Activated CD8-positive, alpha-beta memory T cell treated with anti-CD3 and anti-CD28 coated beads, Interleukin-2, amount 50 U/mL, for 1 hour (primary cell): ENCODE data around the gene FIS1.
A peak's percentile ranks its signal among the peaks of the same experiment; 100 is the strongest.

Experiments
- DNase-seq: peaks from one replicate; pipeline ENCODE4 v3.0.0-alpha.2; 2020; ENCODE audit errors: extremely low read depth

Gene FIS1

DNA sequence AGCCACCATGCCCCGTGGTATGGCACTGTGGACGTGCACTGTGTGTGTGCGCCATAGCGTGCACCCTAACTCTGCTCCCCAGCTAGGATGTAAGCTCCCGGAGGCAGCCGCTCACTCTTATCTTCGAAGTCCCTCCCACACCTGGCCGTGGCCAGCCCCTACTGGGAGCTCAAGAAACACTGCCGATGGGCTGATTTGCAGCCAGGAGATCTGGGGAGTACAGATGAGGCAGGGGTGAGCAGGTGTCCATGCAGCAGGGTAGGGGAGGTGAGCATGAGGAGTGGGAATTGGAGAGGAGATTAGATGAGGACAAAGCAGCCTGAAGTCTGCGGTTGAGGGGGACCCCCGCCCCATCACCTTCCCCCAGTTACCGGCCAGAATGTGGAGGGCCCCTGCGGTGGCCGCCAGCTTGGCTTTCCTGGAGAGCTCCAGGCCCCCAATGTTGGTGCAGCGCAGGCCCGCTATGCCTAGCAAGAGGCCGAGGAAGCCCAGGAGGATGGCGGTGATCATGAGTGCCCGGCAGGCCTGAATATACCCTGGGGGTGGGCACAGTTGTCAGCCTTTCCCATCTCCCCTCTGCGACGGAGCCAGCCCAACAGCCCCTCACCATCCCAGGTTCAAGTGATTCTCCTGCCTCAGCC, 10.9 kb downstream of the FIS1 start:
- no peak for DNase-seq

DNA sequence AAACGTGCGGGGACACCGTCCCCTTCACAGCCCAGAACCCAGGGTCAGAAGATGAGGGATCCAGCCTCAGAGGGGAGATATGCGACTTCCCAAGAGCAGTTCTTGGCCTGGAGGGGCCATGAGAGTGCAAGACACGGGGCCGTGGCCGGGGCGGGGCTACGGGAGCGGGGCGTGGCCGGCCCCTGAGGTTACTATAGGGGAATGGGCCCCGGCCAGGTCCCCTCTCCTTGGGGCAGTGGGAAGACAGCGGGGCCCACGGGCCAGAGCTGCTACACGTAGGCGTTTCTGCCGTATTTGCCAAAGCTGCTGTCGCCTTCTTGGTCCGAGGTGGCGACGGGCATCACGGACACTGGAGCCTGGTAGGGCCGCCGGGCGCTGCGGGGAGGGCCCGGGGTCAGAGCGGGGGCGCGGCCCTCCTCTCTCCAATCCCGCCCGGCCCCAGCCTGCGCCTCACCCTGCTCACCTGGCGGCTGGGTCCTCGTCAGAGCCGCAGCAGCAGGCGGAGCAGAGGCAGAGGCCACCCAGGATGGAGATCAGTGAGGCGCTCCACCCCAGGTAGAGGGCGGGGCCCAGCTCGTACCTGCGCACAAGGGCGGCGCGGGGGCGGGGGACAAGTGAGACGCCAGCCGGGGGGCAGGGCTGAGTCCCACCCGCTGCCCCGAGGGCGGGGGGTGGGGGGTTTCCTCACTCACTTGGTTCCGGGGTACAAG, 12.6 kb downstream of the FIS1 start:
- DNase-seq = no peak

DNA sequence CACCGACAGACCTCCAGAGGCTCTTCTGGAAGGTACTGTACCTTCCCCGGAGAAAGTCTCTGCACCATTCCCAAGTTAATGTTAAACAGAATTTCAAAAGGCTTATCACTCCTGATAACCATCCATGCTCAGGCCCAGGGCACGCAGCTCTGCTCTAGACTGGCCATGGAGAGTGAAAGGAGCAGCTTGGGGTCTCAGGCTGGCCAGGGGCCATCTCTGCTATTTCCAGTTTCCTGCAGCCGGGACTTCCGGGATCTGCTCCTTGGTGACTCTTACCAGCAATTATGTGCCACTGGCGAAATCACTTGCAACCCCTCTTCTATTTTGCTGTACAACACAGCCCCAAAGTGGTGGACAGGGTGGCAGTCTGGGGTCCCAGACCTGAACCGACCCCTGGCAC, 13.2 kb downstream of the FIS1 start:
- no peak for DNase-seq

DNA sequence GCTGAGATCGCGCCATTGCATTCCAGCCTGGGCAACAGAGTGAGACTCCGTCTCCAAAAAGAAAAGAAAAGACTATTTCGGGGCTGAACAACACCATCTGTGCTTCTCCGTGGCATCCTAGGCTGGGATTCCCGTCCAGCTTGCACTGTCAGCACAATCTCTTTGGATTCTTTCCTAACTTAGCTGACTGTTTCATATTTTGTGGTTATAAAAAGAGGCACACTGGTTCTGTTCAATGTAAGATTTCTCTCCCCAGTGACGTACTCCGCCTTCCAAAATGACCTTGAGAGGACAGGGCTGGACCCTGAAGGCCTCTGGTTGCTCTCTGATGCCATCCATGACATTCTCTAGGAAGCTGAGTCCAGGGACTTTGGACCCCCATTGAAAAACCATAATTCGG, 18.2 kb downstream of the FIS1 start:
- DNase-seq = no peak

DNA sequence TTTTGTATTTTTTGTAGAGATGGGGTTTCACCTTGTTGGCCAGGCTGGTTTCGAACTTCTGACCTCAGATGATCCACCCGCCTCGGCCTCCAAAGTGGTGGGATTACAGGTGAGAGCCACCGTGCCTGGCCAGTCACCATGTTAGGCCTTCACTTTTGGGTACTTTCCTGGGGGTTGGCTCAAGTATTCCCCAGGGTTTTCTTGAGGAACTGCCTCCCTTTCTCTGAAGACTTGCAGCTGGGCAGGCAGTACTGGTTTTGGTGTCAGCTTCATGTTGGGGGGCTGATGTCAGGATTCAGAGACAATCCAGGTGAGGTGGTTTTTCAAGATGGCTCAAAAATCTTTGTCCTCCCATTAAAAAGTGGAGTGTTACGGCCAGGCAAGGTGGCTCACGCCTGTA, 19.2 kb downstream of the FIS1 start:
- DNase-seq = no peak

DNA sequence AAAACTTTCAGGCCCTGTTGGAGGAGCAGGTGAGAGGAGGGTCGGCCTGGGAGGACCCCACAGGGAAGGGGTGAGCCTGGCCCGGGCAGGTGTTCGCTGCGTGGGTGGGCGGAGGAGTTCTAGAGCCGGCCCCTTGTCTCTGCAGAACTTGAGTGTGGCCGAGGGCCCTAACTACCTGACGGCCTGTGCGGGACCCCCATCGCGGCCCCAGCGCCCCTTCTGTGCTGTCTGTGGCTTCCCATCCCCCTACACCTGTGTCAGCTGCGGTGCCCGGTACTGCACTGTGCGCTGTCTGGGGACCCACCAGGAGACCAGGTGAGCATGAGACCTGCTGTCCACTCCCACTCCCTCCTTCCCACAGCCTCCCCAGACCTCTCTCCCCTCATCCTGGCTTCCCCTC, 21.4 kb downstream of the FIS1 start:
- no peak for DNase-seq

DNA sequence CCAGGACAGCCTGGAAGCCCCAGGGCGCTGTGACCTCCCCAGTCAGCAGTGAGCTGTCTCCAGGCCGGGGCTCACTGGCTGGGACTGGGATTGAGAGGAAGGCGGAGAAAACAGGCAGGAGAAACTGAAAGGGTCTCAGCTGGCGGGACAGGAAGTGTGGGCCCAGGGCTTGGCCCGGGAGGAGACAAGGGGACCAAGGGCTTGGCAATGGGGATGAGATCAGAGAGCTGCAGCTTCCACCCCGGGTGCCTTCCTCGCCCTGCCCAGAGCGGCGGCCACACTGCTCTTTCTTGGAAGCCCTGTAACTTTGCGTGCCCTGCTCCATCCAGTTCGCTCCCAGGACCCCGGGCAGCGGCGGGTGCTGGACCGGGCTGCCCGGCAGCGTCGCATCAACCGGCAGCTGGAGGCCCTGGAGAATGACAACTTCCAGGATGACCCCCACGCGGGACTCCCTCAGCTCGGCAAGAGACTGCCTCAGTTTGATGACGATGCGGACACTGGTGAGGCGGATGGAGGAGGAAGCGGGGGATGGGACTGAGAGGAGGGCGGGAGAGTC, 22.5 kb downstream of the FIS1 start:
- no peak for DNase-seq

DNA sequence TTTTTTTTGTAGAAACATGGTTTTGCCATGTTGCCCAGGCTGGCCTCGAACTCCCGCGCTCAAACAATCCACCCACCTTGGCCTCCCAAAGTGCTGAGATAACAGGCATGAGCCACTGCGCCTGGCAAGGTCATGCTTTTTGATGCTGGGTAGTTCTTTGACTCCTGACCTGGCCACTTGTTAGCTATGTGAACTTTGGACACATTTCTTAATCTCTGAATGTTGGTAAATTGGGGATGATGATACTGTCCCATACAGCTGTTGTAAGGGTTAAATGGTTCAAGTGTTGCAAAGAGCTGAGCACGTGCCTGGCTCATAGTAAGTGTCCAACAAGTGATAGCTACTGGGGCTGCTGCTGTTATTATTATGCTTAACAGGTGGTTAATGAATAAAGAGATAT, 24.6 kb downstream of the FIS1 start:
- no peak for DNase-seq

DNA sequence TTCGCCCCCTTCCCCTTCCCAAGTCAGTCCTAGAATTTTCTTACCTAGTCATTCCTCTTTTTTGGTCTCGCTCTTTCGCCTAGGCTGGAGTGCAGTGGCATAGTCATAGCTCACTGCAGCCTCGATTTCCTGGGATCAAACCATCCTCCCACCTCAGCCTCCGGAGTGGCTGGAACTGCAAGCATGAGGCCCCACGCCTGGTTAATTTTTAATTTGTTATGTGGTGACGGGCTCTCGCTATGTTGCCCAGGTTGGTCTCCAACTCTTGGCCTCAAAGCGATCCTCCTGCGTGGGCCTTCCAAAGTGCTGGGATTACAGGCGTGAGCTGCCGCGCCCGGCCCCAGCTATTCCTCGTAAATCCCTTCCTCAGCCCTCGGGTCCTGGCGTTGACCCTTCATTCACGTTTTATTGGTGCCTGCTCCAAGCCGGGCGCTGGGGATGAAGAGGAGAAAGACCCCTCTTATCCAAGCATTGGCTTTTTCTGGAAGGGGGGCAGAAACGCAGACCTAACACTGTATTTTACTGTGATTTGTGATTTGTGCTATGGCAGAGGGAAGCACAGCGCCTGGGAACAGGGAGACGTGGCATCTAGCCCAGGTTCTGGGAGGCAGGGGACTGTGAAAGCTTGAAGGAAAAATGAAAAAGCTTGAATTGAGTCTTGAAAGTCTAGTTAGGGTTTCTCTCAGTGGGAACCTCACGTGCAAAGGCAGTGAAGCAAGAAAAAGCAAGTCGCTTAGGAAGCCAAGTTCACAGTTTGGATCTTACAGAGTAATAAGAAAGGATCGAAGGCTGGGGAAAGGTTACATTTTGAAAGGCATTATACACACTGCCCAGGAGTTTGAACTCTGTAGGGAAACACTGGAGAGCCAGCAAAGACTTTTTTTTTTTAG, 26.4 kb downstream of the FIS1 start:
- no peak for DNase-seq

DNA sequence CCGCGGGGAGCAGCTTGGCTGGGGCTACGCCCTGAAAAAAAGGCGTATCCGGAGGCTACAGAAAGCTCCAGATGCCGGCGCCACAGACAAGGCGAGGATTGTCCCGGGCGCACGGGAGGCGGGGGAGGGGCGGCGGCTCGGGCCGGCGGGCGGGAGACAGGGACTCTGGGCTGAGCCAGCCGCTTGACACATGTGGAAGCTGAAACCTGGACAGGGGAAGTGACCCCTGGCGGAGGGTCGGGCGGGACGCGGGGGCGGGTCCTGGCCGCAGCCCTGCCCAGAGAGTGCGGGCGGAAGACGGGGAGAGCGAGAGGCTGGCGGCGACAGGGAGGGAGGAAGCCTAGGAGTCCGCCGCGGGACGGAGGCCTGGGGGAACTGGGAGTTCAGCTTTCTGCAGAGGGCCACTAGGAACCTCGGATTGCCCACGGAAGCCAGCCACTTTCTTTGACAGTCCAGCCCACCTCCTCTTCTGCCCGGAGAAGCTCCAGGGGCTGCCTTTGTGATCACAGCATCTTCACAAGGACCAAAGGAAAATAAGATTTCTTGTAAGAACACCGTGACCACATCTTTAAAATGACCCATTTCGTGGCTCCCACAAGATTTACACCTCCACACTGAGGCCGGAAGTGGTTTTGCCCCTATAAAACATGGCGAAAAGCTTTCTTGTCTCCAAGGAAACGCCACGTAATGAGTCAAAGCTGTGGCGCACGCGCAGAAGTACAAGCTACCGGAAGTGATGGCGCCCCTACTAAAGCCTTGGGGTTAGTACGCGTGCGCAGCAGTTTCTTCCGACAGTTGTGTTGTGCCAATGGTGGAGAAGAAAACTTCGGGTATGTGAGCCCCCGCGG, 27.3 kb downstream of the FIS1 start, which contains the start of the genes PLOD3 and ZNHIT1:
Gene PLOD3, minus strand, starts transcription at position 194 of the 848 bp plus-strand sequence. CDS start 307 bp downstream, outside the sequence.
Gene ZNHIT1, plus strand, starts transcription at position 778 of the 848 bp plus-strand sequence. Its CDS starts 31 bp downstream, at position 809.
- peak; percentile 98 for DNase-seq

DNA sequence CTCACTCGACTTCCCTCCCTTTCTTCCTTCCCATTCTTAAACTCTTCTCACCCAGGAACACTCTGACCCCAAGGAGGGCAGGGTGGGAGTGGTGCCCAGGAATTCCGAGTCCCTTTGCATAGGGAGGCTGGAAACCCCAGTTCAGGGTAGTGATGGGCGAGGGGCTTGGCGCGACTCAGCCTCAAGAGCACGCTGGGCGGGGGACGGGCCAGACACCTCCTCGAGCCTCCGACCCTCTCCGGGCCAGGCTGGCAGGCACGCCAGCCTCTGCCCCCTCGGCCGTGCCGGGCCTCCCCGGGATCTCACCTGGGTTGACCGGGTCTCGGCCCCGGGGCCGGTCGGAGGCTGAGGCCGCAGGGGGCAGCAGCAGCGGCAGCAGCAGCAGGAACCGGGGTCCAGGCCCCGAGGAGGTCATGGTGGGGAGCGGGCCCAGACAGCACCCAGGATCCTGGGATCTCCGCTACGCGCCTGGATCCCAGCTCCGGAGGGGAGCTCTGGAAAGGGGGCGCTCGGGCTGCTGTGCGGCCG, 28.0 kb downstream of the FIS1 start:
- no peak for DNase-seq

DNA sequence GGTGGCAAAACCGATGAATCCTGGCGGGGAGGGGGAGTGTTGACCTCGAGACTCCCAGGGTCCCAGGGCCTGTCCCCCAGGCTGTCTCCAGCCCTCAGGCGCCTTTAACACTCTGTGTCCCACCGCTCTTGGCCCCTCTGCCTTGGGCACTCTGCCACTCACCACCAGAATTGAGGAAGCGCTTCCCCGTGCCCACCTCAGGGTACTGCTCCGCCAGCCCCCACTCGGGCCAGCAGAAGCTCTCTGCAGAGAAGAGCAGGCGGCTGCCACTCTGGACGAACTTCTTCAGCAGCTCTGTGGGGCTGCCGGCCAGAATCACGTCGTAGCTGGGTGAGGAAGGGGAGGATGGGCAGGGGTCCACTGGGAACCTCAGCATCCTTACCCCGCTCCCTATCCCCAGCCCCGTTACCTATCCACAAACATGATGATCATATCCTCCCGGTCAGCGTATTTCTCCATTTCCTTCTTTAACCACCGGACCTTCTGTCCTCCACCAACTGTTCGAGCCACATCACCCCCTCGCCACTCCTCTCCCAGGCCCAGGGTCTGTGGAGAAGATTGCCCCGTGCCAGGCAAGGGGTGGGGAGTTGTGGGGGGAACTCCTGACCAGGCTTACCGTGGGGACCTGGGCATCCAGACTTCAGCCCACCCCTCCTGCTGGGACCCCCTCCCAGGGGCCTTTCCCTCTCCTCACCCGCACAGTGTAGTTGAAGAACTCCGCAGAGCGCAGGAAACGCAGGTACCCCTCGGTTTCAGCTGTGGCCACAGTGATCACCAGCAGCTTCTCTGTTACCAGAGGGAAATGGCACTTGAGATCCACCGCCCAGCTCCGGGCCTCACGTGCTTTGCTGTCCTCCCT, 28.7 kb downstream of the FIS1 start:
- DNase-seq = no peak

DNA sequence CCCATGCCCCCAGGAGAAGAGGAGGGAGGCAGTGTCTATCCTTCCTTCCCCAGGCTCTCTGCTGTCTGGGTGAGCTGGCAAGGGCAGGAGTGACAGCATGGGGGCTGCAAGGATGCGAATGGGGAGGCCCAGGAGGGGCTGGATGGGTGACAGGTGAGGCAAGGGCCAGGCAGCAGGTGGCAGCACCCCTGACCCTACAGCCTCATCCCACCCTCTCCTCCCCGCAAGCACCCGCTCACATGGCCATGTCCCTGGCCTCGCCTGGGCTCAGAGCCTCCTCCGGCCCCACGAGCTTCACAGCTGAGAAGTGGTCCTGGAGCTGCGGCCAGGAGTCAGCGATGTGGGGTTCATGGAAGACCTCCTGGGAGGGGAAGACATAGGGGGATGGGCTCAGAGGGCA, 32.9 kb downstream of the FIS1 start:
- no peak for DNase-seq

DNA sequence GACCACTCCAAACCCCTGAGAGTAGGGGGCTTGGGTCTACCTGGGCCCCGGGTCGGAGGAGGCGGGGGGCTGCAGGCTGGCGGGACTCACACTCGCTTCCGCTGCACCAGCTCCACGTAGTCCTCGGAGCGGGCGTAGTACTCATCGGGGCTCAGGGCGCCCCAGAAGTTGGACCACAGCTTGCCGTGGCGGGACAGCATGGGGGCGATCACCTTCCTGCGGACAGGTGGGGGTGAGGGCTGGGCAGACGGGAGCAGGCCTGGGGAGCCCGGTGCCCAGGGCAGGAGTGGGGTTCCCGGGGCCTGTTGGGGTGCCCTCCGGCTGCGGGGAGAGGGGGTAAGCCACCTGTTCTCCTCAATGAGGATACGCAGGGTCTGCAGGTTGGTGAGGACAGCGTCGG, 33.4 kb downstream of the FIS1 start:
- no peak for DNase-seq

DNA sequence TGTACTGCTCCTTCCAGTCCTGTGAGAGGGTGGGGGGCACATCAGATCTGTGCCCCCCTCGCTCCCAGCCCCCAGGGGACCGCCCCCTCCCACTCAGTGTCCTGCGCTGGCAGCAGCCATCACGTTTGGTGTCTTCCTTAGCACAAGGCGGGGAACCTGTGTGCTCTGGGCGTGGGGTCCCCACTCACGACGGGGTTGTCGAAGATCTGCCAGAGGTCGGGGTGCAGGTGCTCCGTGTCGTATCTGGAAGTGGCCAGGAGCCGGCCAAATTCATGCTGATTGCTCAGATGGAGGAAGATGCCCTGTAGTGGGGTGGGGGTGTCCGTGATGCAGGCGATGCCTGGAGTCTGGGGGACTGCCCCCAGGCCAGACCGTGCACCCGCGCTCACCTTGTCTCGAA, 34.7 kb downstream of the FIS1 start:
- DNase-seq = no peak

DNA sequence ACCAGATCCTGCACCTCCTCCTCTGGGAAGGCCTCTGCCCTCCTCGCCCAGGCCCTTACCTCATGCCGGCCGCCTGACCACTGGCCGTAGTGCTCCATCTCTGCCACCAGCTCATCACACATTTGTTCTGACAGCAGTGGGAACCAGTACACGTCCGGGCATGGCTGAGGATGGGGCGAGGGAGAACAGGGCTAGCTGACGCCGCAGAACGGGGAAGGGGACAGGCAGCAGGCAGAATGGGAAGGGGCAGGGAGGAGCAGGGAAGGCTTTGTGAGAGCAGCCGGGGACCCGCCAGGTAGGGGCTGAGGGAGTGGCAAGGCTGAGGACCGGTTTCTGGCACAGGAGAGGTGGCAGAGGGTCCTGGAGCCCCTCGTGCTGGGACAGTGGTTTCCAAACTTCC, 36.1 kb downstream of the FIS1 start:
- no peak for DNase-seq

DNA sequence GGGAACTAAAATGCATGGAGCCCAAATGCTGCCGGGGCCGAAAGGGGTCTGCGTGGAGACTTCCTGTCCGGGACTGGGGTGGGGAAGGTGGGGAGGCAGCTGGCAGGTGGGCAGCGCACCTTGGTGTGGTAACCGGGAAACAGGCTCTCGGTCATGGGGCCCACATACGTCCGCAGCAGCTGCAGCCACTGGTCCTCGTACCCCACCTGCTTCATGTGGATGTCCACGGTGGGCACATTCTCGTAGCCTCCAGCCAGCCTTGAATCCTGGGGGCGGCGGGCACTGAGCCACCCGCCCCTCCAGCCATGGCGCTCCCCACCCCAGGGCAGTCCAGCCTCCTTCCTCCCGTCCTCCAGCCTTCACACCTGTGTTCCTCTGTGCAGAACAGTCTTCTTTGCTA, 37.4 kb downstream of the FIS1 start:
- no peak for DNase-seq

DNA sequence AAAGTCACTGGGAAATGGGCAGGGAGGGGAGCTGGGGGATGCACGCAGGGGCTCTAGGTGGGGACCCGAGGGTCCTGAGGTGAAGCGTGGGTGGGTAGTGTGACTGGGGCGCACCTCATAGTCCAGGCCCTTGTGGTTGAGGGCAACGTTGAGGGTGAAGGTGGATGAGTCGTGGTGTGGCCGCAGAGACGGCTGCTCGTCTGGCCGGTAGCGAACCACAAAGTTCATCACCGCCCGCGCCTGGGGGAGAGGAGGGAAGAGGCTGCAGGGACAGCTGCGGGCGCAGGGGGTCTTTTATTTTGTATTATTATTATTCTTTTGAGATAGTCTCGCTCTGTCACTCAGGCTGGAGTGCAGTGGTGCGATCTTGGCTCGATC, 38.2 kb downstream of the FIS1 start:
- DNase-seq = no peak

DNA sequence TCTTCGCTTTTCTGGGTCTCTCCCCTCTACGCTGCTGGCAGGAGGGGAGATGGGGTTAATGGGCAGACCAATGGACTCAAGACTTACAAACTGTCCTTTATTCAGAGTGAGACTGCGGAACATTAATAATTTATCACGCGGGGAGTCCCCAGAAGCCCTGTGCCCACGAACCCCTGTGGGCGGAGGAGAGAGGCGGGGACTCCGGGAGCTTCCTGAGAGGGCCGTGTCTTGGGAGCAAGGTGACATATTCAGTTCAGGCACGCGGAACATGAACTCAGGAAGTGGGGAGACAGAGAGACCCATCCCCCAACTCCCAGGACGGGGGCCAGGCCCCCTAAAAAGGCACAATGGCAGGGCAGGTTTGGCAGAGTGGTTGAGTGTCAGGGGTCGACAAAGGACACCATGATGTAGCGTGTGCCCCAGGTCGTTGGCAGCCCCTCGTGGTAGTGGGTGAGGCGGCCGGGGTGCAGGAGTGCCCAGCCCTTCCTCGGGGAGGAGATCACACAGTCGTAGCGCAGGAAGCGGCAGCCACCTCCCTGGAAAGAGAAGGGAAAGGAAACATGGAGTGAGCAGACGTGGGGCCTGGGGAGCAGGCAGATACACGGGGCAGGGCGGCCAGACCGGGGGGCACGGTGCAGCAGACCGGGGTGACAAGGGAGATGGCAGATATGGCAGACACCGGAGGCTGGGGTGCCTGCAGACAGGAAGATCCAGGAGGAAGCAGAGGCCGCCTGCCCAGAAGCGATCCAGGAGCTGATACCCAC, 38.8 kb downstream of the FIS1 start:
- DNase-seq = no peak
